Measurements from ENCODE around the gene ARHGAP8.

The ARHGAP8 gene
- total RNA-seq, result 0.21 to 0.97 reads per million in 2 donors

DNA sequence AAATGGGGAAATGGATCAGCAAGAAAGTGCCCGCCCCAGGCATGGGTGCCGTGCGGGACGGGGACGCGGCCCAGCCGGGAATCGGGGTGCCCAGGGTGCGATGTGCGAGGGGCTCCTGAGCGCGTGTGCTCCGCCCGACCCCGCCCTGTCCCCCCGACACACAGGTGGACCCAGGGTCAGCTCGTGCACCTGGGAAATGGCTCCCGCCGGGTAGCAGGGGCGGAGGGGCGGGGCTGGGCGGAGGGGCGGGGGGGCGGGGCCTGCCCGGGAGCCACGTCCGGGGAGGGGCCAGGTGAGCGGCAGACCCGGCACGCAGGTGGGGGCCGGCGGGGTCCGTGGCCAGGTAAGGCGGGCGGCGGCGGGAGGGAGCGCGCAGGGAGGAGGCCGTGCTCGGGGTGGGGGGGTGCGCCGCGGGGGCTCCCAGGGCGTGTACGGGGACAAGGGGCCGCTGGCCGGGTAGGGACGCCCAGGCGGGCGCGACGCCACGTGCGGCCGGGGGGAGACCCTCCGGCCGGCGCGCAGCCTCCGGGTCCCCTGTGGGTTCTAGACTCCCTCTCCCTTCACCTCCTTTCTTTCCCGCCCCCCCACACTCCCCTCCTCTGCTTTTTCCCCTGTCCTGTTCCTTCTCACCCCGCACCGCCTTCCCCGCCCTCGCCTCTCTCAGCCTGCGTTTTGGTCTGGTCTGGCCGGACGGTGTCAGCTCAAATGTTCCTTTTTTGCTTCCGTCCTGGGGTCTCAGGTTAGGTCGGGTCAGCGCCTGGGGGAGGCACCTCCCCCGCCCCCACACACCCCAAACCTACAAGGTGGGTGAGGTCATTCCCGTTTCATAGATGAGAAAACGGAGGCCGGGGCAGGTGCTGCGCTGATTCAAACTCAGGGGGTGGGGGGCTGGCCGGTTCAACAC lies at the start of gene ARHGAP8:
Gene ARHGAP8, plus strand, starts transcription at position 291 of the 904 bp plus-strand sequence. CDS start 33,953 bp downstream, outside the sequence.
- no peak for DNase-seq

DNA sequence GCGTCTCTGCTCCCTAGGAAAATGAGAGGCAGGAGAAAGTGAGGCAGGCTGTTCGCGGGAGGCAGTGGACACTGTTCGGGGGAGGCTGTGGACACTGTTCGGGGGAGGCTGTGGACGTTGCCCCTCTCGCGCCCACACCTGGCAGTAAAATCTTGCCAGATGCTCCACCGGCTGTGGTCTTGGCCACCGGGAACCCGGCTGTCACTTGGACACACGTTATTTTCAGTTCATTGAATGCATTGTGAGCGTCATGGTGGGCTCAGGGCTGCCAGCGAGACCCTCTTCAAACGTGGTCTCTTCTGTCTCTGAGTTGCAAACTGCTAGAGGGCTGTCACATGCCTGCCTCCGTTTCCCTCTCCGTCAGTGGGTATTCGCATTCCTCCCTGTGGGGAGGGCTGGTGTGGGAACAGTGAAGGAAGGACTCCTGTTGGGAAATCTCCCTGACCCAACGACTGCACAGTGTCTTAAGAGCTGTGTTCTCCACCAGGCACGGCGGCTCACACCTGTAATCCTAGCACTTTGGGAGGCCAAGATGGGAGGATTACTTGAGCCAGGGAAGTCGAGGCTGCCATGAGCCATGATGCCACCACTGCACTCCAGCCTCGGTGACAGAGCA lies 49.0 kb upstream of the ARHGAP8 start:
- DNase-seq, result no peak

DNA sequence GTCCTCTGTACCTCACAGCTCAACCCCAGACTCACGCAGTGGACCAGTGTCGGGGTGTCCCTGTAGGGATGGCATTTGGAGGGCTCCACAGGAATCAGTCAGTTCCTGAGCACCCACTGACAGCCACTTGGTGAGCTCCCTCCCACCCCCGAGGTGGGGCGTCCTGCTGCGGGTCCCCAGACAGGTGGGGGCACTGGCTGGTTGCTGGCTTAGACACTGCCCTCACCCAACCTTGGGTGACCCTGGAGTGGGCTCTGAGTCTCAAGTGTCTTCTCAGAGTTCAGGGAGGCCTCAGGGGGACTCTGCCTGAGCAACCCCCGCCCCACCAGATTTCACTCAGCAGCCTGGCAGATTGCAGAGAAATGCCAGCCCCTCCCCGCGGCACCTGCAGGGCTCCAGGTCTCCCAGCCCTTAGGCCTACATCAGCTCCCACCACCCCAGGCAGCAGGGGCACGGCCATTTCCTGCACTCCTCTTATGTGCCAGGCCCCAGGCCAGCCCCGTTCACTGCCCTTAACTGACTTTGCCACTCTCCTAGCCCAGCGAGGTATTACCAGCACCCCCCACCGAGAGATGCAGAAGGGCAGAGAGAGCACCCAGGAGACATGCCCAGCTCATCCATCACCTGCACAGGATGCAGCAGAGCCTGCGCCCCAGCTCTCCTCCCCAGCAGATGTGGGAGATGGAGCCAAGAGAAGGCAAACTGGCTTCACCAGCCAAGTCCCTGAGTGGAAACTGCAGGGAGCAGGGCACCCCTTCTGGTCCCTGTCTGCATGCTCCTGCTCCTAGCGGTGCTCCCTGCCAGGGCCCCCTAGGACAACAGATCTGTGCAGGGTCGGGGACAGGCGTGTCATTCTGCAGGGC lies 48.0 kb upstream of the ARHGAP8 start:
- DNase-seq, result no peak

DNA sequence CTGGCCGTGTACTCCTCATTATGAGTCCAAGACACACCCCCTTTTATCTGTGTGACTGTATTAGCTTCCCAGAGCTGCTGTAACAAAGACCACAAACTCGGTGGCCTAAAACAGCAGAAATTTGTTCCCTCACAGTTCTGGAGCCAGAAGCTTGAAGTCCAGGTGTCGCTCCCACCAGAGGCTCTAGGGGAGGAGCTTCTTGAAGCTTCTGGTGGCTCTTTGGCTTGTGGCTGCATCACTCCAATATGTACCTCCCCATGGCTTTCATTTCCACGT lies 47.4 kb upstream of the ARHGAP8 start:
- DNase-seq, result no peak

DNA sequence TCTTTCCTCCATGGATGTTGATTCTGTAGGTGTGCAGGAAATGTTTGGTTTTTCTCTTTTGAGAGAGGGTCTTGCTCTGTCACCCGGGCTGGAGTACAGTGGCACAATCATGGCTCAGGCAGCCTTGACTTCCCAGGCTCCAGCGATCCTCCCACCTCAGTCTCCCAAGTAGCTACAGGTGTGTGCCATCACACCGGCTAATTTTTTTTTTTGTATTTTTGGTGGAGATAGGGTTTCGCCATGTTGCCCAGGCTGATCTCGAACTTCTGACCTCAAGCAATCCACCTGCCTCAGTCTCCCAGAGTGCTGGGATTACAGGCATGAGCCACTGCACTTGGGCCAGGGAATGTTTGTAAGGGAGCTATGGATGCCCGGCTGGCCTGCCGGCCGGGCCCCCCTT lies 45.9 kb upstream of the ARHGAP8 start:
- DNase-seq, result no peak

DNA sequence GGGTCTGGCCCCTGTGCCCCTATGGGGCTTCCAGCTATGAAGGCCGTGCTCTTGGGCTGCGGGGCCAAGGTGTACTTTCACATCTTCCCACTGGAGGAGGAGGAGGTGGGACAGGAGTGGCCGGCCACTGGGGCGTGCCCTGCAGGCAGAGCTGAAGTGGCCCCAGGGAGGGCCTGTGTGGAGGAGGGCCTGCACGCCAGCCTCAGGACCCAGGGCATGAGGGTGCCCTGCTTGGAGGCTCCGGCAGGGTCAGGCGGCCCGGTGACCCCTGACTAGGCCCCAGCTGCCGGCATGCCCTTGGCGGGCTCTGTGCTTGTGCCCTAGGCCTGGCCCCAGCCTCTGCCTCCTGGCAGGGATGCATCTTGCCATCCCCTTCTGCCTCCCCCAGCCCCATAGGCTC lies 45.2 kb upstream of the ARHGAP8 start:
- no peak for DNase-seq

DNA sequence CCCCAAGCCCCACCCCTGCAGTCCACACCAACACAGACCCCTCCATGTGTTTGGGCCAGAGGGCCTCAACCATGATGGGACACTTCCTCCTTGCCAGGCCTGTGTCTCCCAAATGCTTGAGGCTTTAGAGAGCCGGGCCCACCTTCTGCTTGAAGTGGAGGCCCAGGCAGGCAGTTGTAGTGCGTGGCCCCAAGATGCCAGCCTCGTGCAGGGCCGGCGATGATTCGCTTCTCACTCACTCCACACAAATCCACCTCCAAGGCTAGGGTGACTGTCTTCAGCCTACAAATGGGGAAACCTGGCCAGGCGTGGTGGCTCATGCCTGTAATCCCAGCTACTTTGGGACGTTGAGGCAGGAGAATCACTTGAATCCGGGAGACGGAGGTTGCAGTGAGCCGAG lies 44.6 kb upstream of the ARHGAP8 start:
- DNase-seq, result no peak

DNA sequence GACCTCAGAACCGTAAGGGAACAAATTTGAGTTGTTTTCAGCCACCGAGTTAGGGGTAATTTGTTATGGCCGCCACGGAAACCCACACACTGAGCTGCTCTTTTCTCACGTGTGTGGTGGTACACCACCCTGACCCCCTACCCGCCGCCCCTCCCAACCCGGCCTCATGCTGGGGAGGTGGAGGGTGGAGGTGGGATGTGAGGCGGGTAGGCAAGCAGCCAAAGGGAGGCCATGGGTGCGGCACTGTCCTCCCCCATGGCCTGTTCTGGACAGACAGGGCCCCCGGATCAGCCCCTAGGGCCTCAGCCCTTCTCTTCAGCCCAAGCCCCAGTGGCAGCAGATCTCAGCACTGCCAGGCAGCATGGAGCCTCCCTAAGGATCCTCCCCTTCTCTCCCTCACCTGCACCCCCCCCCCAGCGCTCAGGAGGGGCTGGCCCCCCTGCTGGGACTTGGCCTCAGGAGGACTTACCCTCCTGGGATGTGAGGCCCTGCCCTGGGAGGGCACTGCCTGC lies 42.4 kb upstream of the ARHGAP8 start:
- DNase-seq, result no peak

DNA sequence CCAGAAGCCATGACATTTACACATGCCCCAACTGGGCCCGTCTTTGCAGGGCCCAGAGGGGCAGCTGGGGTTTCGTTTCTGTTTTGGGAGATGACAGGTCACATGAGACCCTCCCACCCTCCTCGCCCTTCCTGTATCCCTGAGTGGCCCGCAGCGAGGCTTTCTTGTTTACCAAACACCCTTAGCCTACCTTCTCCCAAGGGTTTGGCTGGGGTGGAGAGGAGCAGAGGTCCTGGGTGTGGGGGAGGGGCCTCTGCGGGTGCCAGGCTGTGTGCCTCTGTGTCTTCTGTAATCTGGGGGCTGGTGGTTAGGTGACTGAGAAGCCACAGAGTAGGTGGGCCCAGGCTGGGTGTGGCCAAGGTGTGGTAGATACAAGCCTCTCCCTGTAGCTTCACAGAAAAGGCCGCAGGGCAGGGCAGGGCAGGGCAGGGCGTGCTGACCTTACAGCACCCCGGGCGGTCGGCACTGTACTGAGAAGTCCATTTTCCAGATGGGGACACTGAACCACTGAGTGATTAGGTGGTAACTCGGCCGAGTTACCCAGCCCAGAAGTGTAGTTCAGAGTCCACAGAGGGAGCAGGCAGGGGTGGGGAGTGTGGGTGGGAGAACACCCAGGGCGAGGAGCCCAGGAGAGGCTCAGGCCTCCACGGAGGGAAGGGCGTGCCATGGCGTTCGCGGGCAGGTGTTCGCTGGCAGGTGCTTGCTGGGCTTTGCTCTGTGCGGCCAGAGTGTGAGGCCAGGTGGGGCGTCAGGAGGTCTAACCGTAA lies 41.7 kb upstream of the ARHGAP8 start:
- DNase-seq, result no peak

DNA sequence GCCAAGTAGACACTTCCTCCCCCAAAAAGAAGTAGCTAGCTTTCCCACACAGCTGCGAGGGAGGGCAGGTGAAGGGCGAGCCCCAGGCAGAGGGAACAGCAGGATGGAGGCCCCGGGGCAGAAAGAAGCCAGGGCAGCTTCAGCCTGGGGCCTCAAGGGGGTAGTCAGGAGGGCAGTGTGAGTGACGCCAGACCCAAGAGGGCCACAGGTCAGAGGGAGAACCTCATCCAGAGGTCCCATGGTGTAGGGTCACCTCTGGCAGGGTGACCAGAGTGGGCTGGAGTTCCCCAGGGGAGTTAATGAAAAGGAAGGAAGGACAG lies 41.2 kb upstream of the ARHGAP8 start:
- DNase-seq, result no peak

DNA sequence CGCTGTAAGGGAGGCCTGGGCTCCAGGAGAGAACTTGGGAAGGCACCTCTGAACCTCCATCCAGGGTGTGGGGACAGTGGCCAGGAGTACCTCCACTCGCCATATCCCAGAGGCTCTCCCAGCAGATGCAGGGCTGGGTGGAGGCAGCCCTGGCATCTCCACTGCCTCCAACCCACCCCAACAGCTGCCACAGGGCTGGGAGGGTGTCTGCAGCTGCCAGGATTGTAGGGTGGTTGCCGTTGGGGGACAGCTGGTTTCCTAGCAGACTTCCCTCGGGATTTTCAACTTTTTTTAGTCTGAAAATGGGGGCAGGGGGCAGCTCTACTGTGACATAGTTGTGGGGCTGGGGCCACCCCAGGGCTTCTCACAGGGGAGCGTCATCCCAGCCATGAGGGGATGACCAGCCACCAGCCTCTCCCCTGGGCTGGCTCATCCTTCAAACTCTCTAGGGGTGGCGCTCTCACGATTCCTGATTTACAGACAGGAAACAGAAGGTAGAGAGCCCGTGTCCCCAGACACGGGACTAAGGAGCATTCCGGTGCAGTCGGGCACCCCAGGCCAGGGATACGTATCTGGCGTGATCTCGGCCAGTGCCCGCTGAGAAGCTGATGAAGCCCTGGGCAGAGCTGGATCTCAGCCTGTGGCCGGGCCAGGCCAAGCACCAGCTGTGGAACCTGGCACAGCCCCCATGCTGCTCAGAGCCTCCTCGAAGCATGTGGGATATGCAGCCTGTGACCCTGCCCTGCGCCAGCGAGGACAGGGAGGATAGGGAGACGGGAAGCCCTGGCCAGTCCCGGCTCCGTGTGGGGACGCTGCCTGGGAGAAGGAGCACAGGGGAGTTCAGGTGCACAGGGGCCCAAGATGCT lies 40.5 kb upstream of the ARHGAP8 start:
- no peak for DNase-seq

DNA sequence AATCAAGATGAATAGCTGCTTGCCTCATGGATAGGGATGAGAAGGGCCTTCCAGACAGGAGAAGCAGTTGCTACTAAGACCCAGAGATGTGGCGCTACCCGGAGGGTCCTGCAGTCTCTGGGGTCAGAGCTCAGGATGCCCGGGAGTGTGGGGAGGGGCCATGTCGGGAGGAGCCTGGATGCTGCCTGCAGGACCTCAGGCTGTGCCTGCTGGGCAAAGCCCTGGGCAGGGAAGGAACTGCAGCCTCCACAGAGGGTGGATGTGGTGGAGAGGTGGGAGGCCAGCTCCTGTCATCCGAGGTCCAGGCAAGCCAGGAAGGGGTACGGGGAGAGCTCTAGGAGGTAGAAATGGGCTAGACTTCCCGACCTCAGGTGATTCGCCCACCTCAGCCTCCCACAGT lies 39.4 kb upstream of the ARHGAP8 start:
- no peak for DNase-seq

DNA sequence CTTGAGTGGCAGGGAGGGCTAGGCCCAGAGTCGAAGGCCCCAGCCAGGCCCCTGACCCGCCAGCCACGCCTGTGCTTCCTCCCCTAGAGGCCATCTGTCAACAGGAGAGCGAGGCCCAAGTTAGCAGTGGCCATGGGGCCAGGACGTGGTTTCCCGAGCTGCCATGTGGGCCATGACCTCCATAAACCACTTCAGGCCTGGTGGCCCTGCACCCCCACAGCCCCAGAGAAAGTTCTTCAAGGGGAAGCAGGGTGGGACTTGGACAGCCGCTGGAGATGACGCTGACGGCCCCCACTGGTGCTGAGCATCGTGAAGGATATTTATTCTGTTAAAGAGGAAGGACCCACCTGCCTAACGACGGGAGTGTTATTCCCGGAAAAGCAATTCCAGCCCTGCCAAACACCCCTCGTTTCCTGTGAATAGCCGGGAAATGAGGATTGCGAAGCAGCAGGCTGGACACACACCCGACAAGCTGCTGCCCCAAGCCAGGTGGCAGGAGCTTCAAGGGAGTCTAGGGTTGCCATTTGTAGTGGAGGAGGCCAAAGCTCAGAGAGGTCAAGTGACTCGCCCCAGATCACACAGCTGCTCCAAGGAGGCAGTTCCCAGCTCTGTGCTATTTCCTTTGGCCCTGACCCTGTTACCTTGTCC lies 37.5 kb upstream of the ARHGAP8 start:
- no peak for DNase-seq

DNA sequence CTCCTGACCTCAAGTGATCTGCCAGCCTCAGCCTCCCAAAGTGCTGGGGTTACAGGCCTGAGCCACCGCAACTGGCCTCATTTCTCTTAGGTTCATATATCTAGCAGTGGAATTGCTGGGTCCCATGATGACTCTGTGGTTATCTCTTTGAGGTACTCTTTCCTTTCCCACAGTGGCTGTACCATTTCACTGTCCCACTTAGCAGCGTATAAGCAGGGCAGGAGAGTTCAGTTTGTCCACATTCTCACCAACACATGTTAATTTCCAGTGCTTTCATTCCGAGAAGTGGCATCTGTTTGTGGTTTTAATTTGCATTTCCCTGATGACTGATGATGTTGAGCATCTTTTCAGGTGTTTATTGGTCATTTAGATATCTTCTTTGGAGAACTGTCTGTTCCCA lies 34.0 kb upstream of the ARHGAP8 start:
- no peak for DNase-seq

DNA sequence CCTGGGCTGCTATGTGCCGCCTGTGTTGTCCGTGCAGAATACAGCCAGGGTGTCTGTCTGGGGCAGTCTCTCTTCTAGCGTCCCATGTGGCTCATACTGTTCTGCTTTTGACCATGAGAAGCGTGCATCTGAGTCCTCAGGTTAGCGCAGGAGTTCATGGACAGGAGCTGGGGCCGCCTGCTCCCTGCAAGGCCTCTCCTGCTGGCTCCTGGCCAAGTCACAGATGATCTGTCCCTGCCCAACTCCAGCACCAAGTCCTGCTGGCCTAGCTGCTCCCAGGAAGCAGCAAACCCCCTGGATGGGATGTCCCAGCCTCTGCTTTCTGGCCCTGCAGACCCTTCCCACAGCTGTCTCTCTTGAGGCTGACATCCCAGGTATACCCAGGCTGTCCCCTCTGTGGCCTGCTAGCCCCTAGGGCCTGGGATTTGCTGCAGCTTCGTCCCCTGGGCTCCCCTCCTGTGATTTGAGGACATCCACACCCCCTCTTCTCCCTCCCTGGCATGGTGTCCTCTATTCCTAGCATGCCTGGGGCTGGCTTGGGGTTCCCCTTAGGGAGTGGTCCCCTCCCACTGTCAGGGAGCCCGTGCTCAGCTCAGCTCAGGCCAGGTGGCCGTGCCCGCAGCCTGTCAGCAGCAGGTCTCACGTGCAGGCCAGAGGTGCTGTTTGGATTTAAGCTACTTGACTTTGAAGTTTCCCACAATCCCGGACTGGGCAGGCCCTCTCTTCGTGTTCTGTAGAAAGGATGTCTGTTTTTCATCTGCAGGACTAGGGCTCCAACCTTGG lies 32.6 kb upstream of the ARHGAP8 start:
- DNase-seq, result no peak

DNA sequence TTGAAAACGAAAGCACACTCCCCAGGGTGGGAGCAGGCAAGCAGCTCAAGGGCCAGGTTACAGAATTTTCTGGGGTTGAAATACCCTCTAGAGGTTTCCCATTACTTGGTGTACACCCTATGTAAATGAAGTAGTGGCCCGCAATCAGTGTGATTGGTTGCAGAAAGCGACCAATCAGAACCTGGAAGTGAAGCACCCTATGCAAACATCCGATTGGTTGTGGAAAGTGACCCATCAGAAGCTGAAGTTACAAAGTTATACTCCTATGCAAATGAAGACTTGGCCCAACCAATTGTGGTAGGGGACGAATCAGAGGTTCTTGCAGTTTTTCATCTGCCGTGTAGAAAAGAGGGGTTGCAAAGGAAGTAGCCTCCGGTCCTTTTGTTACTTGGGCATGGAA lies 31.2 kb upstream of the ARHGAP8 start:
- no peak for DNase-seq

DNA sequence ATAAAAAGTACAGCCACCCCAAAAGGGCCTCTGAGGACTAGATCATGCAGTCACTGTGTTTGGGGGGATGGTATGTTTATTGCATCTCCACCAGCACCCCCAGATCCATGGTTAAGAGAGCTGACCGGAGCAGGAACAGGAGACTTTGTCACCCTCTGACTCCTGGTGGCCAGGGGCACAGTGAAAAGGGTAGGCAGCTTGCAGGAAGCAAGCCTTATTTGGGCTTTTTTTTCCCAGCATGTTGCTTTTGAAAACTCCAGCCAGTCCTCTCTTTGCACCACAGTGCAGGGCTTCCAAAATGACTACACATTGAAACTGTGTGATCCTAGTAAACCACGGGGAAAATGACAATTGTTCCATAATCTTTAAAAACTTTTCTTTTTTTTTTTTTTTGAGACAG lies 29.8 kb upstream of the ARHGAP8 start:
- DNase-seq, result no peak

DNA sequence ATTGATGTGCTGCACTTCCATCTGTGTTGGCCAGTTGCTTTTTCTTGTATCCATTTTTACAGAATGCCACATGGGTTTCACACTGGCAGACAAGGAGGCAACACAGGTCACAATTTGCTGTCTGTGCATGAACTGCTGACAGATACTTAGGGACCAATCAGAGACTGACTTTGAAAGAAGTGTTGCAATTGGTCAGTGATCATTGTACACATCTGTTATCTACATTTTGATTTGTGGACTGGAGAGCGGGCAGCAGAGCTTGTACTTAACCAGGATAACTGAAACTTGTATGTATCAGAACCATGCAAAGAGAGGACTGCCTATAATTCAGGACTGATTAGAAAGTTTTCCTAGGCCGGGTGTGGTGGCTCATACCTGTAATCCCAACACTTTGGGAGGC lies 28.6 kb upstream of the ARHGAP8 start:
- DNase-seq, result no peak

DNA sequence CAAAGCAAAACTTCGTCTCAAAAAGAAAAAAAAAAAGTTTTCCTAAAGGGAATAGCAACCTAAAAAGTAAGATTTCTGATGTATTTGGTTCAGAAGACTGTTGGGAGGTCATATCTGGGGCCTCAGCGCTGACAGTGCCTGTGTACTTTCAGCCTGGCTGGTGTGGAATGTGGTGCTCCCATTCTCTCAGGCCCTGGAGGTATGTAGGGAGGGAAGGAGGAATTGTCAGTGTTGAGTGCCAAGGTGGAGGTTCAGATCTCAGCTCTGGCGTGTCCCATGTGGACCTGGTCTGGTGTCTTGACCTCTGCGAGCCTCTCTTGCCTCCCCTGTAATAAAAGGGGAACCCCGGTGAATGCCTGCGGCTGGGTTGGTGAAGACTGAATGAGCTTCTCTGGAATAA lies 28.0 kb upstream of the ARHGAP8 start:
- DNase-seq, result no peak

DNA sequence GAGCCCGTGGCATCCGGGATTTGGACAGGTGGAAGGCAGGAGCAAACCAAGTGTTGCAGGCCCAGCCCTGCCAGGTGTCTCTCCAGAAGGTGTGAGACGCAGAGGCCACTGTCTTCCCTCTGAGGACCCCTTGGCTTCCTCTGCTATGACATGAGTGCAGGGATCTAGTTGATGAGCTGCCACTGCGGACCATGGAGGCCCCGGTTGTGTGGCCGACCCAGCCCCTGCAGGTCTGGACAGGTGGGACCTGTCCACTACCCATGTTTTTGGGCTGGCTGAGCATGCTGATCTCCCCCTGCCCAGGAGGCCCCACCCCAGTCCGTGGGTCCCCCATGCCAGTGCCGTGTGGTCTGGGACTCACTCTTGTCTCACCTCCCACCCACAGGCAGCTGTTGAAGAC lies 27.5 kb upstream of the ARHGAP8 start:
- no peak for DNase-seq

Data from T-helper 9 cell (primary cell).